Measurements from ENCODE around the gene PCNX3.

The PCNX3 gene

DNA sequence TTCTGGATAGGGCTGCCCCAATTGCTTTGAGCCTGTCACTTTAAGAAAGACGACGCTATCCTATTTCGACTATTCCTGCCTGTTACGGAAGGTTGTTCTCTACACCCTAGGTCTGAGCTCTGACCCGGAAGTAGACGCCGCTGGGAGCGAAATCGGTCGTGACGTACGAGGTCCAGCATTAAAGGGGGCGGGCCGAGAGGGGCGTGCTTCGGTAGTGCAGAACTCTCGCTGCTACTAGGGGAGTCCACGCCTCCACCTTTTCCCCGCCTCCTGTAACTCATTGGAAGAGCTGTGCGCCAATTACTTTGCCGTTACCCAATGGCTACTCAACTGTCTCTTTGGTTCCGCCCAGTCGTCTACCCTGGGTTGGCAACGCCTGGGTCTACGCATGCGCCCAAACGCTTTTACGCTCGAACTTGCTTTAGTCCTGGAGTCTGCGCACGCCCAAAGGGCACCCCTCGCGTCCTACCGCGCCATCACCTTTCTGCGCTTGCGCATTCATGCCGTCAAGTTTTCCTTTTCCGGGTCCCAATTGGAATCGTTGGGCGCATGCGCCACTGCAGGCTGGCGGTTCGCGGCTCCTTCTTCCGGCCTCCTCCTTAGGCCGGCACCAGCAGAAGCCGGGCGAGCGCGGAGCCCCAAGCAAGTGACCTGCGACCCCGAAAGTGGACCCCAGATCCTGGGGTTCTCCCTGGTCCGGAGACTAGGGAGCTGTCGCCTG, at the start of gene PCNX3:
TSS of gene PCNX3 (plus strand) at position 548 of the 721 bp plus-strand sequence. CDS start 536 bp downstream, outside the sequence.
- peak; percentile 100 for DNase-seq

- no peak for DNase-seq
Observed at GRCh38 chr11:65569164-65569972, 46.2 kb upstream of the PCNX3 start.

GRCh38 chr11:65569973-65570918, 45.3 kb upstream of the PCNX3 start, which contains the start of gene ZNRD2:
ZNRD2 (plus strand) TSS chr11:65570477; CDS start chr11:65570492, 15 bp downstream.
- DNase-seq = peak; percentile 98

- no peak for DNase-seq
Observed at GRCh38 chr11:65571420-65571819, 44.2 kb upstream of the PCNX3 start.

- no peak for DNase-seq
Observed at GRCh38 chr11:65571940-65572339, 43.6 kb upstream of the PCNX3 start.

- DNase-seq = peak; percentile 82
Observed at GRCh38 chr11:65572356-65573051, 43.1 kb upstream of the PCNX3 start, which contains the start of gene FAM89B. FAM89B (plus strand) TSS chr11:65572538; CDS start chr11:65572670, 132 bp downstream.

DNA sequence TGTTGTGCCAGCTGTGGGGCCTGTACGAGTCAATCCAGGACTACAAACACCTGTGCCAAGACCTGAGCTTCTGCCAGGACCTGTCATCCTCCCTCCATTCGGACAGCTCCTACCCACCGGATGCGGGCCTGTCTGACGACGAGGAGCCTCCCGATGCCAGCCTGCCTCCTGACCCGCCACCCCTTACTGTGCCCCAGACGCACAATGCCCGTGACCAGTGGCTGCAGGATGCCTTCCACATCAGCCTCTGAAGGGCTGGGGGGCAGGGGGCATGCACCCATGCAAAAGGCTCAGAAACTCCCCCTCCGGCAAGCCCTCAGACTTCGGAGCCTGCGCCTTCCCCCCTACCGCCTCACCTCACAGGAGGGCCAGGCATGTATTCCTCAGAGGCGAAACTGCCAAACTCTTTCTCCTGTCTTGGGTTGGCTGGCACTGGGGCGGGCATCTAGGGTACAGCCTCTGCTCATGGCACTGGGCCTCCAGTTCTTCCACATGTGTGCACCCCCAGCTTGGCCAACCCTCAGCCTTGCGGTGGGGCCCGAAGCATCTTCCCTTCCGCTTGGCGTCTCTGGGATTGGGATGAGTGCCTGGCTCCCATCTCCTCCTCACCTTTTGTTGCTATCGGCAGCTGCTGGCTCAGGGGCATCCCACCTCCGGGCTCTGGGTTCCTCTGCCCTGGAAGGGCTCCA, 42.0 kb upstream of the PCNX3 start:
- DNase-seq = no peak

DNA sequence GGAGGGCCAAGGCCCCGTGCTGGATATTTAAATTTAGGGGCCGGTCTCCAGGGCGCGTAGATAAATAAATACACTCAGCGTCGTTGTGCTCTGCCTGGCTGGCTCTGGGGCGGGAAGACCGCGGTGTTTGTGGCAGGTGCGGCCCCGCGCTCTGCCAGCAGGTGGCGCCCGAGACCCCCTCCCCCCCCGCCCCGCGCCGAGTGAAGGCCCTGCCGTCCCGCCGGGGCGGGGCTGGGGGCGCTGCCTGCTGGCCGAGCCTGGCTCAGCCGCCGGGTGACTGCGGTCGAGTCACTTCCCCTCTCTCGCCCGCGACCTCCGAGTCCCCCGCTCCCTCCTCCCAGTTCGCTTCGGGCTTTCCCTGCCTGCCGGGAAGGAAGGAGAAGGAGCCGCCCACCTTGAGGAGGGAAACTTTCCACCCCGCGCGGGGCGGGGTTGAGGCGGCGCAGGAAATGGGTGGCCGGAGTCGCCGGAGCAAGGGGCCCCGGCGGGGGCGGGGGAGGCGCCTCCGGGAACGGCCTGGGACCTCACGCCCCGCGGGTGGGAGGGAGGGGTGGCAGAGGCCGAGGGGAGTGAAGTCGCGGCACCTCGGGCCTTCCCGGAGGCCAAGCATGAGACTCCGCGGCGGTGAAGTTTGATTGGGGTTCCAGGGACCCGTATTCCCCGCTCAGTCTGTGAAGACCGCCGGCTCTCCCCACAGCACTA, 41.3 kb upstream of the PCNX3 start:
- DNase-seq = peak; percentile 99

GRCh38 chr11:65574811-65575567, 40.6 kb upstream of the PCNX3 start:
- no peak for DNase-seq

DNA sequence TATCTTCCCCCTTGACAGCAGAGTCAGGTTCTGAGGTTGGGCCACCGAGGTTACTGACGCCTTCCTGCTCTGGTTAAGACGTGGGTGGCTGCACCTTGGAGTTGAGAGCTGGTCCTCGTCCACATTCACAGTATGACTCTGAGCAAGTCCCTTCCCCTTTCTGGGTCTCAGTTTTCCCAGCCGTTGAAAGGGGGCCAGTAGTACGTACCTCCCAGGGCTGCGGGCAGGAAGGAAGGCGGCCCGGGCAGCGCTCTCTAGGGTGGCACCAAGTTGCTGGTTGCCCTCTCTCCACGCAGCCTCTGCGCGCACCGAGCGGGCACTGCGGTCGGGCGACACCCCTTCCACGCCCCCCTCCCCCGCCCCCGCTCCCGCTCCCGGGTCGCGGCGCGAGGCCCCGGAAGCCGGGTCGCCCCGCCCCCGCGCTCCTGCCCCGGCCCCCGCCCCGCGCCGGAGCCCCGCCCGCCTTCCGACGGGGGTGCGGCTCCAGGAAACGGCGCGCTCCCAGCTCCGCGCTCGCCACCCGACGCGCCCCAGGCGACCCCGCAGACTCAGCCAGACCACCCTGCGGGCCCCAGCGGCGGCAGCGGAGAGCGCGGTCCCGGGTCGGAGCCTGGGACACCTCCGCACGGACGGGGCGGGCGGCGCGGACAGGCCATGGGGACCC, 39.9 kb upstream of the PCNX3 start, which contains the start of gene EHBP1L1:
TSS of gene EHBP1L1 (plus strand) at position 486 of the 664 bp plus-strand sequence. CDS start 250 bp downstream, outside the sequence.
- peak; percentile 77 for DNase-seq

DNA sequence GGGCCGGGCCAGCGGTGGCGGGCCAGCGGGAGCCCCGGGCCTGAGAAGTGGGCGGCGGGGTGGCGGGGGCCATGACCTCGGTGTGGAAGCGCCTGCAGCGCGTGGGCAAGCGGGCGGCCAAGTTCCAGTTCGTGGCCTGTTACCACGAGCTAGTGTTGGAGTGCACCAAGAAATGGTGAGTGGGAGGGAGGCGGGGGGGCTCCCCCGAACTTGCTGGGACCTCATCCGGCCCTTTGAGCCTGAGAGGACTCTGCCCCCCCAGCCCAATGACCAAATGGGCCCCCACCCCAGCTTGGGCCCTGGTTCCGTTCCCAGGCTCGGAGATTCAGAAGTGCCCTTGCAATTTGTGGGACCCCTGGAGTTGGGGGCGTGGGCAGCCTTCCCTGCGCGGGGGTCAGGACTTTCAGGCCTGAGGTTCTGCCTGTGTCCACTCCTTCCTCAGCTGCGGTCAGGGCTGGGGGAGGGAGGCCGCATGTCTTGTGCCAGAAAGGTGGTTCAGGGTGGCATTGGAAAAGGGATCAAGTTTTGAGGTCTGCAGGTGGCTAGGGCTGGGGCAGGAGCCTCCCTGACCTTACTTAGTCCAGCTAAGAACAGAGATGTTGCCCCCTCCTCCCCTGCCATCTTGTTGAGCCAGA, 39.2 kb upstream of the PCNX3 start:
- DNase-seq = no peak

GRCh38 chr11:65576867-65577755, 38.5 kb upstream of the PCNX3 start:
- peak; percentile 71 for DNase-seq

DNA sequence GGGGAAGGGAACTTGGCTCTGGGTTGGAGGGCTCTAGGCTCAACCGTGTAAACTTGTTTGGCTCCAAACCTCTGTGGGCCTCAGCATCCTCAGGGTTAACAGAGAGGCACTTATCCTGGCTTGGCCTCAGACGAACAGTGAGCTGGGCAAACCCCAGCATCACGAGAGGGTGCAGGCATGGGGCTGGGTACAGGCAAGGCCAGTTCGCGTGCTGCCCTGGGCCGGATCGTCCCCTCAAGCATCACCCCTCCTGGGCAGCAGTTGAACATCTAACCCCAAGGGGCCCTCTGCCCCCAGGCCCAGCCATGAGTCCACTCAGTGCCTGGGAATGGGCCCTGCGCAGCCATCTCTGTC, 37.8 kb upstream of the PCNX3 start:
- no peak for DNase-seq

DNA sequence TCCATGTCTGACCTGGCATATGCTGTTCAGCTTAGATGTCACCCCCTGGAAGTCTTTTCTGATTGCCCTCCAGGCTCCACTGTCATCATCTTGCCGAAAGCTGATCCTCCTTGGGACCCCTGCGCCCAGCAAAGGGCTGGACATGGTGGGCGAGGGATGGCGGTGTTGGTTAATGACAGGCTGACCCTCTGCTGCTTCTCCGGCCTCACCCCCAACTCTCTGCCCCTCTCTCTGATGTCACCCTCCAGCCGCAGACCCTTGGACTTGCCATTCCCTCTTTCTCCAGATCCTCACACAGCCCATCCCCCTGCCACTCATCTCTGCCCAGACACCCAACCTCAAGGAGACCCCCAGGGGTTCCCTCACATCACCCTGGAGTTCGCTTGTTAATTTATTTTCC, 37.4 kb upstream of the PCNX3 start:
- DNase-seq = no peak

DNA sequence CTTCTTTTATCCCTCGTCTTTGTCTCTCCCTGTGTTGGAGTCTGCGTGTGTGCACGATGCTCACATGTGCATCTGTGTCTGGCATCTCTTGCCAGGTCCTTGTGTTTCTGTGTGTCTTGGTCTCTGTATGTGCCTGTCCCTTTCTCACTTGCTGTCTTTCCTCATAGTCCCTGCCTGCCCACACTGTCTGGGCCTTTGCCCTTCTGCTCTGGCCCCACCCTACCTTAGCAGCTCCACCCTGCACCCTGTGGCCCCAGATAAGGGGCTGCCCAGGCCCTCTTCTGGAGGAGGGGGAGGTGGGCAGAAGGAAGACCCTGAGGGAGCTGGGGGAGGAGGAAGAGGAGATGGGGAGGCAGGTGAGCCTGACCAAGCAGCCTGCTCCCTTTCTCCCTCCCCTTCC, 36.9 kb upstream of the PCNX3 start:
- DNase-seq = no peak

GRCh38 chr11:65579291-65579690, 36.3 kb upstream of the PCNX3 start:
- DNase-seq = no peak

- no peak for DNase-seq
Observed at GRCh38 chr11:65580031-65580692, 35.4 kb upstream of the PCNX3 start.
